GM13977 (cell line): Measurements from ENCODE around the gene ALDH1L2.

Source experiments
- DNase-seq: peaks from one replicate; pipeline ENCODE4 v3.0.0; 2012; ENCODE audit warnings: low spot score
- in situ Hi-C: fragments of 300-500 bp; cut with MboI; formaldehyde crosslinking; loops from one replicate; pipeline ENCODE4 v1.12.0; 2022; ENCODE audit warnings: low sequenced_read_pairs, low pct_unique_long_range_greater_than_20kb, mixed read lengths, inconsistent platforms; ENCODE audit not compliant: unreplicated experiment
- TF ChIP-seq, protein P1 (sequence below): IDR thresholded peaks from 2 replicates; pipeline ENCODE4 v1.5.1; 2012; ENCODE audit warnings: mild to moderate bottlenecking, control low read depth; ENCODE audit not compliant: insufficient read depth; ENCODE audit errors: extremely low read depth, missing control alignments

ALDH1L2 gene

DNA sequence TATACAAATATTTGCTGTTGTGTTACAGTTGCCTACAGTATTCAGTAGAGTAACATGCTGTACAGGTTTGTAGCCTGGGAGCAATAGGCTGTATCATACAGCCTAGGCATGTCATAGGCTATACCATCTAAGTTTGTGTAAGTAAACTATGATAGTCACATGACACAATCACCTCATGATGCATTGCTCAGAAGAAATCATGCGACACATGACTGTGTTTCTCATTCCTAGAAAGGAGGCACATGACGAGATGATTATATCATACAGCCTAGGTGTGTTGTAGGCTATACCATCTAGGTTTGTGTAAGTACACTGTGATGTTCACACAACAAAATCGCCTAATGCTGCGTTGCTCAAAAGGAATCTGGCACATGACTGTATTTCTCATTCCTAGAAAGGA is 66.2 kb downstream of the ALDH1L2 start:
- TF ChIP-seq, protein P1, sequence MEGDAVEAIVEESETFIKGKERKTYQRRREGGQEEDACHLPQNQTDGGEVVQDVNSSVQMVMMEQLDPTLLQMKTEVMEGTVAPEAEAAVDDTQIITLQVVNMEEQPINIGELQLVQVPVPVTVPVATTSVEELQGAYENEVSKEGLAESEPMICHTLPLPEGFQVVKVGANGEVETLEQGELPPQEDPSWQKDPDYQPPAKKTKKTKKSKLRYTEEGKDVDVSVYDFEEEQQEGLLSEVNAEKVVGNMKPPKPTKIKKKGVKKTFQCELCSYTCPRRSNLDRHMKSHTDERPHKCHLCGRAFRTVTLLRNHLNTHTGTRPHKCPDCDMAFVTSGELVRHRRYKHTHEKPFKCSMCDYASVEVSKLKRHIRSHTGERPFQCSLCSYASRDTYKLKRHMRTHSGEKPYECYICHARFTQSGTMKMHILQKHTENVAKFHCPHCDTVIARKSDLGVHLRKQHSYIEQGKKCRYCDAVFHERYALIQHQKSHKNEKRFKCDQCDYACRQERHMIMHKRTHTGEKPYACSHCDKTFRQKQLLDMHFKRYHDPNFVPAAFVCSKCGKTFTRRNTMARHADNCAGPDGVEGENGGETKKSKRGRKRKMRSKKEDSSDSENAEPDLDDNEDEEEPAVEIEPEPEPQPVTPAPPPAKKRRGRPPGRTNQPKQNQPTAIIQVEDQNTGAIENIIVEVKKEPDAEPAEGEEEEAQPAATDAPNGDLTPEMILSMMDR: no peak
- no peak for DNase-seq
- in situ Hi-C loops: no loop called here

DNA sequence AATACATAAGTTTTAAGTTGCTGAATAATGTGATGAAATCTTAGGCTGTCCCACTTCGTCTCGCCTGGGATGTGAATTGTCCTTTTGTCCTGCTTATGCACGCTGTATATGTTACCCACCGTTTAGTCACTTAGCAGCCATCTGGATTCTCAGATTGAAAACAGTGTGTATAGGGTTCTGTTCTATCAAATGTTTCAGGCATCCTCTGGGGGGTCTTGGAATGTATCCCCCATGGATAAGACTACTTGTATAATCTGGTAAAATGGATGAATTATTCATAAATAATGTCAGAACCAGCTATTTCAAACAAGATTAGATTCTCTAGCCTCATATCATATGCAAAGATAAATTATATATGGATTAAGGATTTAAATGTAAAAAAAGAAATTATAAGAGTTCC is 68.7 kb downstream of the ALDH1L2 start:
- TF ChIP-seq, protein P1: no peak
- no peak for DNase-seq
- in situ Hi-C loops: no loop called here

DNA sequence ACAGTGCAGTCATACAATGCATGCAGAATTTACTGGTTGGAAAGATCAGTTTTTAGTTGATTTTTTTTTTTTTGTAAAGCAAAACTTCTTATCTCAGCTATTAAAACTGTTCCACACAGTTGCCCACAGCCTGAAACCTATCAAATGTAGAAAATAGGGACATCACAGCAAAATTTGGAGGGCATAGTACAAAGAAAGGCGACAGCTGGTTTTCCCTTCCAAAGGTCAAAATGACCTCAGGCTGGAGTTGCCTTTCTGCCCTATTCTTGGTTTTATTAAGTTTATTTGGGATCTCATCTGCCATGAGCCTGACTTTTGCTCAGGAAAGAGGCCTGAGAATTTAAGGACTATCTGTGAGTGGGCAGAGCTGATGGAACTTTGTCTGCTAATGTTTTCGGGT is 69.7 kb downstream of the ALDH1L2 start:
- DNase-seq: no peak
- in situ Hi-C loops: no loop called here
- TF ChIP-seq, protein P1: no peak

DNA sequence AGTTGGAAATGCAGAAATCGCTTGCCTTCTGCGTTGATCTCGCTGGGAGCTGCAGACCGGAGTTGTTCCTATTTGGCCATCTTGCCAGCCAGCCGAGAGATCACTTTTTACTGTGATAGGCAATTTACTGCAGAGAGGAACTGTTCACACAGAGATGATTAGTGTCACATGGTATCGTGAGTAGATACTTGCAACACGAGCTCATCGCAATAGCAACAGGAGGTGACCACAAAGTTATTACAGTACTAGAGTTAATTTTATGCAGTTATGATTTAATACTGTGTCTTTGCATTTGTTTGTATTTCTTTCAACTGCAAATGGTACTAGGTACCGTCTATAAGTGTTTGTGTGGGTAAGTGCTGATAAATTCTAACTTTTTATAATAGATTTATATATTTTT is 70.4 kb downstream of the ALDH1L2 start:
- DNase-seq: no peak
- in situ Hi-C loops: no loop called here
- TF ChIP-seq, protein P1: no peak

DNA sequence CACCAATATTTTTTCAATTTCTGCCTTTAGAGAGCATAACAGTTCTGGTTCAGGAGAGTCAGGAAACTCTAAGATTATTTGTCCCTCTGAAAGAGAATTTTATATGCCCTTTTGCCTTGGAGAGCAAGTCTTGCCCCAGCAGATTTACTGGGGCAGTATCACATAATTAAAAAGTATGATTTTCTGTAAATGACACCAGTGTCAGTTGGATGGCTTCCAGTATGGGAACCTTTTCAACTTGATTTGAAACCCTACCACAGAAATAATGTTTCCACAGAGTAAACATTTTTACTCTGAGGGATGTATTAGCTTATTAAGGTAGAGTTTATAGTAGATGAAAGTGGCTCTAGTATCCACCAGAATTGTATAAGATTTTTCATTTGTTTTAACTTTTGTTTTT is 82.8 kb downstream of the ALDH1L2 start:
- no peak for DNase-seq
- in situ Hi-C loops: no loop called here
- TF ChIP-seq, protein P1: no peak

GRCh38 chr12:104999347-104999685 is 84.9 kb downstream of the ALDH1L2 start:
- no peak for DNase-seq
- in situ Hi-C loops: no loop called here
- TF ChIP-seq, protein P1: no peak
